ENCODE data around the gene EPAS1. TPM values are rescaled to one million over a fixed set of nuclear protein-coding genes. Genes with fewer than 3 reads are reported as not detected.
A peak's percentile ranks its signal among the peaks of the same experiment; 100 is the strongest.

The EPAS1 gene
- polyA plus RNA-seq, 1 donor from 2014 or later = not detected

DNA sequence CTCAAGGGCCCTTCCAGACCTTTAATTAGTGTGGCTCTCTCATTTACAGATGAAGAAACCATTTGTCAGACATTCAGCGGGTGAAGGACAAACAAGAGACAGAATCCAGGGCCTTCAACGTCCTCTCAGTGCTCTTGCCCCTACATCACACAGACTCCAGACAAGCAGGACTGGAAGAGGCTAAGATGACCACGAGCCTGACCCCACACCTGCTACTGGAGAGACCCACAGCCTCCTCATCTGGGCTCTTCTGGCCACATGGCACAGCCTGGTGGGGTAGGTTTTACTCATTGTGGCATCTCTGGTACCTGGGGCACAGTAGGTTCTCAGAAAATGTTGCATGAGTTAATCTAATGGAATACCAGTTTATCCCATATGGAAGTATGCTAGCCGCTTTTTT lies 112.5 kb downstream of the EPAS1 start:
- H3K27ac Mint-ChIP-seq = peak overlapping the region in 1 of 3 donors; percentile 53
- no peaks in the 10 kb centered on the region for H3K36me3 Mint-ChIP-seq
- H3K4me3 Mint-ChIP-seq = no peak overlapping the region
- H3K9me3 Mint-ChIP-seq = peaks cover 0 to 2% (median 0%) of the 10 kb centered on the region in 3 donors
- no peaks in the 10 kb centered on the region for H3K4me1 Mint-ChIP-seq
- H3K27me3 Mint-ChIP-seq = peaks cover 9% of the 10 kb centered on the region

DNA sequence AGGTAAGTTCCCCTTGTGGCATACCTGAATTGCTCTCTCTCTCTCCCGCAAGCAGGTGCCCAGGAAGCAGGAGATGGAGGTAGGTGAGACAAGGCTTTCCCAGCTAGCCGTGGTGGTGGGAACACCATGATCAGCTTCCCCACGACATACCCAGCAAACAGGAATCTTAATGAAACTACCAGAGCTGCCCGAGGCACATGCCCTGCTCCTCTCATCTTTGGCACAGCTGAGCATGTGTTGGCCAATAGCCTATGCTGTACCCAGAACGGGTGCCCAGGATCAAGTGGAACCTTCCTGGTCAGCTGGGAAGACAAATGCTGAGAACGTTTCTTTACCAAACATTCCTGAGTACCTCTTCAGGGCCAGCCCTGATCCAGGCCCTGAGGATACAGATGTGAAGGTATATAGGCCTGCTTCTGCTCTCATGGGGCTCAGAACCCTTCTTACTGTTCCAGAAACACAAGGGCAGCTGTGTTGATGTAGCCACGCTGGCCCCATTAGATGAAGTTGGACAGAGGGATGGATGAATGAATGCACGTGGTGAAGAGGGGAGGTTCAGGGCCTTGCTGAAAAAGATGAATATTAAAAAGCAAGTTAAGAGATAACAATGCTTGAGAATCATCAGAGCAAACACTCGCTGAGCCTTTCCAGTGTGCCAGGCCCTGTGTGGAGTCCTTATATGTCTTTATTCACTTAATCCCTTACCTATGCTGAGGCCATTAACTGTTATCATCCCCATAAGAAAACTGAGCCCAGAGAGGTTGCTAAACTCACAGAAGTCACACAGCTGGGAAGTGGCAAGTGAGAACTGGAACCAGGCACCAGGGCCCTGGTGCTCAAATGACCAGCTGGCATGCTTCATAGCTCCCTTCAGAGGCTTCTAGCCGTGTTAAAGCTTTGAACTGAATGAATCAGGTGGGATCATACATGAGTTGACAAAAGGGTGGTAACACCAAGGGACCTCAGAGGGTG lies 113.4 kb downstream of the EPAS1 start:
- H3K27ac Mint-ChIP-seq = peak overlapping the region in 1 of 3 donors; percentile 53

DNA sequence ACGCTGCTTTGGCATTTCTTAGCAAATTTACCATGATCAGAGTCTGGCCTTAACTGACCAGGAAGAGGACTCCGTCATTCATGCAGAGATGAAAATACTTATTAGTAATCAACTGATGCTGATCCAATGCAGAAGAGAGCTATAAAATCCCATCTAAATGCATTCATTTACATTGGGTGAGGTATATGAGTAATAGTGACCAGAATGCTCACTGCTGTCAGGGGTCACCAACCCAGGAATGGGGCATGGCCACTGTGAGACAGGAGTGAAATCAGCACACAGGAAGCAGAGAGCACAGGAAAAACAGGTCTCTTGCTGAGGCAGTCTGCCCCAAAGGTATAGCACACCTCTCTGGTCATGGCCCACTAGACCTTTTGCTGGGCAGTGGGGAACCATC lies 114.0 kb downstream of the EPAS1 start:
- no peak overlapping the region for H3K4me3 Mint-ChIP-seq
- H3K4me1 Mint-ChIP-seq = no peaks in the 10 kb centered on the region
- peaks cover 8% of the 10 kb centered on the region for H3K27me3 Mint-ChIP-seq
- H3K9me3 Mint-ChIP-seq = peaks cover 2 to 3% (median 2%) of the 10 kb centered on the region in 3 donors
- H3K36me3 Mint-ChIP-seq = no peaks in the 10 kb centered on the region
- H3K27ac Mint-ChIP-seq = no peak overlapping the region

More for the DNA sequence above, 113.4 kb downstream of the EPAS1 start:
- peaks cover 0 to 2% (median 2%) of the 10 kb centered on the region in 3 donors for H3K9me3 Mint-ChIP-seq
- H3K36me3 Mint-ChIP-seq = no peaks in the 10 kb centered on the region
- no peak overlapping the region for H3K4me3 Mint-ChIP-seq
- H3K27me3 Mint-ChIP-seq = peaks cover 7% of the 10 kb centered on the region
- H3K4me1 Mint-ChIP-seq = no peaks in the 10 kb centered on the region

- no peaks in the 10 kb centered on the region for H3K36me3 Mint-ChIP-seq
- H3K27me3 Mint-ChIP-seq = peaks cover 8% of the 10 kb centered on the region
- peaks cover 2 to 11% (median 6%) of the 10 kb centered on the region in 3 donors for H3K9me3 Mint-ChIP-seq
- H3K4me1 Mint-ChIP-seq = no peaks in the 10 kb centered on the region
- no peak overlapping the region for H3K27ac Mint-ChIP-seq
- no peak overlapping the region for H3K4me3 Mint-ChIP-seq
These were observed 114.8 kb downstream of the EPAS1 start for GRCh38 chr2:46411985-46412384.

DNA sequence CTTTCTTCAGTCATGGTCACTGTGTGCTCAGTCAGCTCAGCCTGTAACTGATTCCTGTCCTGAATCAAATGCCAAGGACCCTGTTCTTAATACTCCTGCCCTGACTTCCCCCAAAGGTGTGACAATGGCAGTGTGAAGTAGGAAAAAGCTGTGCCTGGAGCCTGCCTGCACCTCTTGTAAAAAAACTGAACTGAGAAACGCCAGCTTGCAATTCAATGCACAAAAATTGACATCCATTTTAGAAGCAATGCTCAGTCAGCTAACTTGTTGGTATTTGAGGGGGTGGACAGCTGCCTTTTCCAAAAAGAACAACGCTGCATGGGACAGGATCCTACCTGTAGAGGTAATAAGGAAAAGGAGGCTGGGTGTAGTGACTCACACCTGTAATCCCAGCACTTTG lies 115.9 kb downstream of the EPAS1 start:
- H3K4me1 Mint-ChIP-seq = no peaks in the 10 kb centered on the region
- H3K9me3 Mint-ChIP-seq = peaks cover 2 to 16% (median 14%) of the 10 kb centered on the region in 3 donors
- H3K4me3 Mint-ChIP-seq = no peak overlapping the region
- no peaks in the 10 kb centered on the region for H3K36me3 Mint-ChIP-seq
- peaks cover 7% of the 10 kb centered on the region for H3K27me3 Mint-ChIP-seq
- no peak overlapping the region for H3K27ac Mint-ChIP-seq

DNA sequence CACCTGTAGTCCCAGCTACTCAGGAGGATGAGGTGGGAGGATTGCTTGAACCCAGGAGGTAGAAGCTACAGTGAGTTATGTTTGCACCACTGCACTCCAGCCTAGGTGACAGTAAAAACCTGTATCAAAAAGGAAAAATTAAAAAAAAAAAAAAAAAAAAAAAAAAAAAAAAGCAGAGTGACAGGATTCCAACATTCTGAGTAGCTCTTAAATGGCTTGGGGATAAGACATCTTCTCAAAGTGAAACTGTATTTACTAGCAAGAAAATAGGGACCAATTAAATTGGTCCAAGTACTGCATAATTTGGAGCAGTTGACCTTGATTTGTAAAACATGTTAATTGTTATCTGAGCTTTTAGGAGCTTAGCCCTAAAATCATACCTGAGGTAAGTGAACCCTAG lies 116.4 kb downstream of the EPAS1 start:
- Mint-ChIP-seq H3K27me3 (peaks cover 5% of the 10 kb centered on the region), H3K36me3 (no peaks in the 10 kb centered on the region), H3K27ac (no peak overlapping the region), H3K4me1 (no peaks in the 10 kb centered on the region), H3K9me3 (peaks cover 2 to 17% (median 15%) of the 10 kb centered on the region in 3 donors), H3K4me3 (no peak overlapping the region)

GRCh38 chr2:46414701-46415100 lies 117.5 kb downstream of the EPAS1 start:
- peaks cover 5% of the 10 kb centered on the region for H3K27me3 Mint-ChIP-seq
- H3K9me3 Mint-ChIP-seq = peaks cover 2 to 17% (median 15%) of the 10 kb centered on the region in 3 donors
- H3K27ac Mint-ChIP-seq = no peak overlapping the region
- peaks cover 2% of the 10 kb centered on the region for H3K36me3 Mint-ChIP-seq
- H3K4me3 Mint-ChIP-seq = no peak overlapping the region
- H3K4me1 Mint-ChIP-seq = no peaks in the 10 kb centered on the region

GRCh38 chr2:46416280-46416679 lies 119.1 kb downstream of the EPAS1 start:
- Mint-ChIP-seq H3K4me3 (no peak overlapping the region), H3K27me3 (peaks cover 3% of the 10 kb centered on the region), H3K9me3 (peaks cover 2 to 17% (median 15%) of the 10 kb centered on the region in 3 donors), H3K36me3 (peaks cover 2% of the 10 kb centered on the region), H3K27ac (no peak overlapping the region), H3K4me1 (no peaks in the 10 kb centered on the region)

- Mint-ChIP-seq H3K27ac (peak overlapping the region in 1 of 3 donors; percentile 47), H3K9me3 (peaks cover 2 to 17% (median 15%) of the 10 kb centered on the region in 3 donors), H3K4me3 (no peak overlapping the region), H3K27me3 (peaks cover 3% of the 10 kb centered on the region), H3K36me3 (peaks cover 2% of the 10 kb centered on the region), H3K4me1 (no peaks in the 10 kb centered on the region)
These were observed 119.7 kb downstream of the EPAS1 start for GRCh38 chr2:46416739-46417403.

DNA sequence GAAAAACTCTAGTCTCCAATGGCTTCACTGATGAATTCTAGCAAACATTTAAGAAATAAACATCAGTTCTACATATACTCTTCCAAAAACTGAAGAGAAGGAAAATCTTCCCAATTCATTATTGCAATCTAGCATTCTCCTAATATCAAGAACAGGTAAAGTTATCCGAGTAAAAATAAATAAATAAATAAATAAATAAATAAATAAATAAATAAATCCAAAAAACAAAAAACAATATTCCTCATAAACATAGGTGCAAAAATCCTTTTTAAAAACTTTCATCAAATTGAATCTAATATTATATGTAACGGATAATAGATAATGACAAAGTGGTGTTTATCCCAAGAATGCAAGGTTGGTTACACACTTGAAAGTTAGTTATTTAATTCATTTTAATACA lies 123.7 kb downstream of the EPAS1 start:
- H3K27me3 Mint-ChIP-seq = peaks cover 1% of the 10 kb centered on the region
- H3K4me3 Mint-ChIP-seq = no peak overlapping the region
- H3K9me3 Mint-ChIP-seq = peaks cover 0 to 17% (median 15%) of the 10 kb centered on the region in 3 donors
- no peaks in the 10 kb centered on the region for H3K4me1 Mint-ChIP-seq
- peaks cover 2% of the 10 kb centered on the region for H3K36me3 Mint-ChIP-seq
- no peak overlapping the region for H3K27ac Mint-ChIP-seq

DNA sequence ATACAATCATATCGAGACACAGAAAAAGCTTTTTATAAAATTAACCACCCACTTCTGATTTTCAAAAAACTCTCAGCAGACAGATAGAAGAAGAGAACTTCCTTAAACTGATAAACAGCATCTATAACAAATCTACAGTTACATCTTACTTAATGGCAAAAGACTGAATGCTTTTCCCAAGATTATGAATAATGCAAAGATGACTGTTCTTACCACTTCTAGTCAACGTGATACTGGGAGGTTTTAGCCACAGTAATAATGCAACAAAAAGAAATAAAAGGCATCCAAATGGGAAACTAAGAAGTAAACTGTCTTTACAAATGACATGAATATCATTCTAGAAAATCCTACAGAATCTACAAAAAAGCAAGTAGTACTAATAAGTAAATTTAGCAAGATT lies 124.2 kb downstream of the EPAS1 start:
- H3K9me3 Mint-ChIP-seq = peaks cover 0 to 15% (median 13%) of the 10 kb centered on the region in 3 donors
- H3K36me3 Mint-ChIP-seq = peaks cover 2% of the 10 kb centered on the region
- H3K4me3 Mint-ChIP-seq = no peak overlapping the region
- no peak overlapping the region for H3K27ac Mint-ChIP-seq
- no peaks in the 10 kb centered on the region for H3K27me3 Mint-ChIP-seq
- H3K4me1 Mint-ChIP-seq = no peaks in the 10 kb centered on the region

- Mint-ChIP-seq H3K27me3 (no peaks in the 10 kb centered on the region), H3K4me1 (no peaks in the 10 kb centered on the region), H3K27ac (no peak overlapping the region), H3K9me3 (peaks cover 0 to 6% (median 3%) of the 10 kb centered on the region in 3 donors), H3K36me3 (peaks cover 2% of the 10 kb centered on the region), H3K4me3 (no peak overlapping the region)
These were observed 125.6 kb downstream of the EPAS1 start for GRCh38 chr2:46422717-46423394.

DNA sequence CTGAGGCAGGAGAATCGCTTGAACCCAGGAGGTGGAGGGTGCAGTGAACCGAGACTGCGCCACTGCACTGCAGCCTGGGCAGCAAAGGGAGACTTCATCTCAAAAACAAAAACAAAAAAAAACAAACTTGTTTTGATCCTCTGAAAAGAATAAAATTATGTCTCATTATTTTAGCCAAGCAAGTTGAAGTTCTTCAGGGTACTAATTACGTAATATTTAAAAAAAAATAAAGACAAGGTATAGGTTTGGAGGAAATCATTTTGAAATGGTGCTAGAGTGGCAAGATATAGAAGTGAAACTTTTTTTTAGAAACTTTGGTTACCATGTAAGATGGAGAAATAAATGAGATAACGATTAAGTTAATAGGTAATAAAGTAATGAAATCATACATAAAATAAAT lies 127.7 kb downstream of the EPAS1 start:
- Mint-ChIP-seq H3K36me3 (no peaks in the 10 kb centered on the region), H3K27ac (no peak overlapping the region), H3K4me1 (no peaks in the 10 kb centered on the region), H3K4me3 (no peak overlapping the region), H3K27me3 (no peaks in the 10 kb centered on the region), H3K9me3 (no peaks in the 10 kb centered on the region)

DNA sequence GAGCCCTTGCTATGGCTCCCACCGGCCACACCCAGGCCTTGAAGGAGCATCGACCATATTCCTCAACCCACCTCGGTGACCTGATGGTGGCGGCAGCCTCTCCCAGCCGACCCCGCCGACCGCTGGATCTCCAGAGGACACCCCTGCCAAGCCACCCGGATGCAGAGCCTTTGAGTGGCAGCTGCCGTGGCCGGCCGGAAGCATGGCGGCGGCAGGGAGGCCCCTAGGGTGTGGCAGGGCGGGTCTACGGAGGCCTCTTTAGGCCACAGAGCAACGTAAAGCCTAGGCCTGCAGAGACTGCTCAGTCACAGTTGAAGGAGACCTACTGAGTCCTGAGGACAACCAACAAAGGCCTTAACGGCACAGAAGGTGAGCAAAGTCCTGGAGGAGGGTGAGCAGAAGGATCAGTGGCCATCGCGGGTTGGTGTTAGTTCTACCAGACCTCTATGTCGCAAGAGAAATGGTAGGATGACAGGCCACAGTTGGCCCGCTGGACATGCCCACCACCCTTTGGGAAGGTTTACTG lies 131.8 kb downstream of the EPAS1 start:
- H3K27me3 Mint-ChIP-seq = peaks cover 3% of the 10 kb centered on the region
- H3K9me3 Mint-ChIP-seq = peaks cover 0 to 2% (median 0%) of the 10 kb centered on the region in 3 donors
- no peak overlapping the region for H3K27ac Mint-ChIP-seq
- no peak overlapping the region for H3K4me3 Mint-ChIP-seq
- no peaks in the 10 kb centered on the region for H3K4me1 Mint-ChIP-seq
- no peaks in the 10 kb centered on the region for H3K36me3 Mint-ChIP-seq

DNA sequence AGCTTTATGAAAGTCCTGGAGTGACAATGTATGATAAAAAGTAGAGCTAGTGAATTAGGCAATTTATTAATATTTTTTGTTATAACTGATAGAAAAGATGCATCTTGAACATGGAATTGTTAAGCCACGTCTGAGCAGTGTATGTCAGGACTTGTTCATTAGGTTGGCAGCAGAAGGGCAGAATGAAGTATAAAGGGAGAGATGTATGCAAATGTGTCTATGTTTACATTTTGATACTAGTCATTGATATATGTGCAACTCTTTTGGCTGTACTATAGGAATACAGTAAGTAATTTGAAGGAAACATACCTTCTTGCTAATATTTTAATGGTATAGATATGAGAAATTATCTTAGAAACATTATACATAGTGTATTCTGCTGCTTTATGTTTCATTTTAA lies 133.2 kb downstream of the EPAS1 start:
- no peak overlapping the region for H3K4me3 Mint-ChIP-seq

More for the DNA sequence above, 133.2 kb downstream of the EPAS1 start:
- H3K4me1 Mint-ChIP-seq = peaks cover 0 to 3% (median 1%) of the 10 kb centered on the region in 3 donors
- H3K9me3 Mint-ChIP-seq = peaks cover 0 to 3% (median 0%) of the 10 kb centered on the region in 3 donors
- H3K36me3 Mint-ChIP-seq = no peaks in the 10 kb centered on the region
- H3K27me3 Mint-ChIP-seq = peaks cover 5% of the 10 kb centered on the region
- H3K27ac Mint-ChIP-seq = peak overlapping the region in 1 of 3 donors; percentile 46

Data from IgD-negative memory B cell (primary cell).